Heart left ventricle (tissue), 16 donors: ENCODE measurements around the gene MYH8. TPM values are rescaled to one million over a fixed set of nuclear protein-coding genes. Genes with fewer than 3 reads are reported as not detected.

ENCODE experiments used
- ATAC-seq, 4 donors: fragments of 200-7000 bp; cut with Tn5 transposase; one replicate each; pipeline ENCODE4 v1.9.1; 2020 to 2022; ENCODE audit warnings: moderate library complexity in 4 of 4, mild to moderate bottlenecking in 3 of 4, moderate number of reproducible peaks in 1 of 4
- DNase-seq, 5 donors: peaks; one replicate each; pipeline ENCODE4 v3.0.0-alpha.2; 2020
- H3K27ac ChIP-seq, 12 donors: fragments of 200-600 bp; sonication (generic) in 4 of 12; one replicate each; pipeline versions ENCODE4 v1.5.0 to v1.8.0; 2016 to 2022; ENCODE audit warnings: mild to moderate bottlenecking in 2 of 12
- H3K27me3 ChIP-seq, 9 donors: fragments of 200-600 bp; sonication (generic) in 2 of 9; one replicate each; pipeline versions ENCODE4 v1.5.1 to v1.8.0; 2016 to 2022; ENCODE audit warnings: mild to moderate bottlenecking in 3 of 9
- H3K36me3 ChIP-seq, 9 donors: fragments of 200-600 bp; sonication (generic) in 2 of 9; one replicate each; pipeline versions ENCODE4 v1.5.0 to v1.8.0; 2018 to 2022; ENCODE audit warnings: mild to moderate bottlenecking in 2 of 9
- H3K4me1 ChIP-seq, 12 donors: fragments of 200-600 bp; sonication (generic) in 4 of 12; one replicate each; pipeline versions ENCODE4 v1.5.0 to v1.8.0; 2016 to 2022; ENCODE audit warnings: mild to moderate bottlenecking in 3 of 12
- H3K4me3 ChIP-seq, 12 donors: fragments of 200-600 bp; sonication (generic) in 4 of 12; one replicate each; pipeline versions ENCODE4 v1.5.0 to v1.8.0; 2017 to 2022; ENCODE audit warnings: mild to moderate bottlenecking in 9 of 12, moderate library complexity in 4 of 12
- H3K9me3 ChIP-seq, 12 donors: fragments of 200-600 bp; sonication (generic) in 4 of 12; one replicate each; pipeline versions ENCODE4 v1.5.0 to v1.8.0; 2016 to 2022; ENCODE audit warnings: mild to moderate bottlenecking in 1 of 12
- POLR2A ChIP-seq, 2 donors: fragments of 450-650 bp; IDR thresholded peaks; one replicate each; pipeline ENCODE4 v1.6.1; 2017; ENCODE audit warnings: antibody characterized with exemption in 2 of 2, mild to moderate bottlenecking in 2 of 2, moderate library complexity in 2 of 2
- WGBS, 4 donors: extraction: QIAGEN DNeasy Blood & Tissue Kit in 2 of 4; methylation state at CpG; one replicate each; pipeline versions ENCODE4 v1.1.5 to v1.1.7; 2013 to 2018; 5-methylcytosine and 5-hydroxymethylcytosine counted together
- intact Hi-C, 10 donors: fragments of 100-400 bp; cut with DNase I; formaldehyde crosslinking; loops; one replicate each; pipeline versions ENCODE4 v1.11.1 to v1.14.2; 2022
- polyA plus RNA-seq, 2 donors: library from polyadenylated mRNA; stranded (reverse); fragments of 200-250 nt; gene quantifications; one replicate each; pipeline ENCODE4 v1.2.3, GENCODE V29; 2013
- total RNA-seq, 9 donors: library from RNA; depleted of rRNA in 2 of 9; stranded (reverse); fragments of >200 nt in 2 of 9; fragmentation: NEBNext Ultra II Directional in 3 of 9; extraction: Animal tissue kit (Norgen Biotek cat#: 25700) in 3 of 9; gene quantifications; one replicate each; pipeline versions ENCODE4 v1.1.0 to v1.2.4, GENCODE V29; 2016 to 2023
- TF ChIP-seq, protein P1 (sequence below), 12 donors: fragments of 200-600 bp; sonication (generic) in 4 of 12; IDR thresholded peaks; one replicate each; pipeline versions ENCODE4 v1.5.0 to v1.8.0; 2018 to 2022; ENCODE audit warnings: antibody characterized with exemption in 12 of 12, mild to moderate bottlenecking in 5 of 12
- donor health status: ischemic (EF 13 %, LVEDD 7.1; RV severe dilation, severe dysfunction).
- donor health status: healthy with polysubstance abuse.
- donor health status: DM: no; HTN: yes; CAD: no.
- donor health status: DM: no; HTN: no; CAD: no.
- donor health status: ischemic (EF 25% LVEDD 6.9; RV normal size, moderate dysfunction).
- donor health status: ischemic (EF 25% LVEDD 5.7; RV mildly dilated, moderate dysfunction).
- donor health status: healthy.
- donor health status: DM: yes; HTN: yes; CAD: no.
- donor health status: ischemic (EF 35%, LVEDD 5.7; RV mildly dilated, moderate dysfunction).
- donor health status: nonischemic (EF 11% LVEDD 7.7; RV severe dilation, severe dysfunction).
- donor health status: DM: yes; HTN: yes; CAD: no.
- donor health status: PGD.
- donor health status: ischemic (EF 29% LVEDD 5.4; RV normal size, mild dysfunction).
- donor health status: nonischemic (EF 23%, LVEDD 6.1; RV moderate dilation, normal function).

The MYH8 gene
- total and polyA plus RNA-seq, 11 donors: 0.12 TPM; not detected in 10

DNA sequence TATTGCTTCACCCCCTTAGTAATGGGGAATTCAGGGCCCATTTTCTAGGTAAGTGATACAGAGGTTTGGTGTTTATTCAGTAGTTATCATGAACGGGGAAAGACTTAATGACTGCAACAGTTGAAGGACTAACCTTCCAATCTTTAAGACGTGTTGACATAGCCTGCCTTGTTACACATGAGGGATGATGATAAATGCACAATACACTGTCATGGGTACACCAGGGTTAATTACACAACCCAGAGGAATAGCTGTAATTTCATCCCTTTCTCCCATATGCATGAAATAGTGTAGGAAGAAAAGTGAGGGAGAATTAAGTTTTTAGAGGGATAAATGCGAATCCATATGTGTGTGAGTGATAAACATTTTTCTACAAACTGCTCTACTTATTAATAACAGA lies 37.0 kb upstream of the MYH8 start:
- Histone ChIP-seq H3K4me3 (no peak overlapping the region), H3K27ac (no peak overlapping the region), H3K27me3 (no peaks in the 10 kb centered on the region), H3K36me3 (no peaks in the 10 kb centered on the region), H3K9me3 (no peaks in the 10 kb centered on the region), H3K4me1 (no peaks in the 10 kb centered on the region)
- ATAC-seq: no peak
- WGBS, 4 donors: 48 to 57% (median 50%) methylated on average over 3 of the region's 3 CpGs
- intact Hi-C loops: loop anchor here in 1 of 10 donors (10.0 kb wide), 1 partner anchor 126 kb away; no protein-coding TSS in a partner anchor
- DNase-seq: no peak
- TF ChIP-seq POLR2A (IDR thresholded peaks at IDR 0.05): no peak
- TF ChIP-seq, protein P1, sequence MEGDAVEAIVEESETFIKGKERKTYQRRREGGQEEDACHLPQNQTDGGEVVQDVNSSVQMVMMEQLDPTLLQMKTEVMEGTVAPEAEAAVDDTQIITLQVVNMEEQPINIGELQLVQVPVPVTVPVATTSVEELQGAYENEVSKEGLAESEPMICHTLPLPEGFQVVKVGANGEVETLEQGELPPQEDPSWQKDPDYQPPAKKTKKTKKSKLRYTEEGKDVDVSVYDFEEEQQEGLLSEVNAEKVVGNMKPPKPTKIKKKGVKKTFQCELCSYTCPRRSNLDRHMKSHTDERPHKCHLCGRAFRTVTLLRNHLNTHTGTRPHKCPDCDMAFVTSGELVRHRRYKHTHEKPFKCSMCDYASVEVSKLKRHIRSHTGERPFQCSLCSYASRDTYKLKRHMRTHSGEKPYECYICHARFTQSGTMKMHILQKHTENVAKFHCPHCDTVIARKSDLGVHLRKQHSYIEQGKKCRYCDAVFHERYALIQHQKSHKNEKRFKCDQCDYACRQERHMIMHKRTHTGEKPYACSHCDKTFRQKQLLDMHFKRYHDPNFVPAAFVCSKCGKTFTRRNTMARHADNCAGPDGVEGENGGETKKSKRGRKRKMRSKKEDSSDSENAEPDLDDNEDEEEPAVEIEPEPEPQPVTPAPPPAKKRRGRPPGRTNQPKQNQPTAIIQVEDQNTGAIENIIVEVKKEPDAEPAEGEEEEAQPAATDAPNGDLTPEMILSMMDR (IDR thresholded peaks at IDR 0.05): no peak

DNA sequence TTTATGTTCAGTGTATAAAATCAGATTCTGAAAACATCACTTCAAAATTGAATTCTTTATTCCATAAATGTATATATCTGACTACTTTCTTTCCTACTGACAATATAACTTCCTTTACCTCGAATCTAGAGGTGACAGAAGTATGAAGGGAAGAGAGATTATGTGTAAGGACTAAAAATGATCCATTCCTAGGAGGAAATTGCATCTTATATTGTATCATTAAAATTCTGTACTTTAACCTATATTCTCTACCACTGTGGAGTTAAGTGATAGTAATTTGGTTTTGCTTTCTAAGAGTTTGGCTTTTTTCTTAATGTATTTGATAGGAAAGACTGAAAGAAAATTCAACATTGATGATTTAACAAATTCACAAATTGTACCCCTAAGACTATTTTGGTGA lies 36.2 kb upstream of the MYH8 start:
- no peak for TF ChIP-seq POLR2A (IDR thresholded peaks at IDR 0.05)
- TF ChIP-seq, protein P1 (IDR thresholded peaks at IDR 0.05): no peak
- ATAC-seq (no peak), DNase-seq (no peak)
- Histone ChIP-seq H3K4me1 (no peaks in the 10 kb centered on the region), H3K27me3 (no peaks in the 10 kb centered on the region), H3K4me3 (no peak overlapping the region), H3K36me3 (no peaks in the 10 kb centered on the region), H3K9me3 (no peaks in the 10 kb centered on the region), H3K27ac (no peak overlapping the region)
- 24 to 39% (median 29%) methylated on average over 1 of the region's 1 CpG for WGBS, 4 donors
- intact Hi-C loops: loop anchor here in 1 of 10 donors (10.0 kb wide), 1 partner anchor 127 kb away; no protein-coding TSS in a partner anchor

DNA sequence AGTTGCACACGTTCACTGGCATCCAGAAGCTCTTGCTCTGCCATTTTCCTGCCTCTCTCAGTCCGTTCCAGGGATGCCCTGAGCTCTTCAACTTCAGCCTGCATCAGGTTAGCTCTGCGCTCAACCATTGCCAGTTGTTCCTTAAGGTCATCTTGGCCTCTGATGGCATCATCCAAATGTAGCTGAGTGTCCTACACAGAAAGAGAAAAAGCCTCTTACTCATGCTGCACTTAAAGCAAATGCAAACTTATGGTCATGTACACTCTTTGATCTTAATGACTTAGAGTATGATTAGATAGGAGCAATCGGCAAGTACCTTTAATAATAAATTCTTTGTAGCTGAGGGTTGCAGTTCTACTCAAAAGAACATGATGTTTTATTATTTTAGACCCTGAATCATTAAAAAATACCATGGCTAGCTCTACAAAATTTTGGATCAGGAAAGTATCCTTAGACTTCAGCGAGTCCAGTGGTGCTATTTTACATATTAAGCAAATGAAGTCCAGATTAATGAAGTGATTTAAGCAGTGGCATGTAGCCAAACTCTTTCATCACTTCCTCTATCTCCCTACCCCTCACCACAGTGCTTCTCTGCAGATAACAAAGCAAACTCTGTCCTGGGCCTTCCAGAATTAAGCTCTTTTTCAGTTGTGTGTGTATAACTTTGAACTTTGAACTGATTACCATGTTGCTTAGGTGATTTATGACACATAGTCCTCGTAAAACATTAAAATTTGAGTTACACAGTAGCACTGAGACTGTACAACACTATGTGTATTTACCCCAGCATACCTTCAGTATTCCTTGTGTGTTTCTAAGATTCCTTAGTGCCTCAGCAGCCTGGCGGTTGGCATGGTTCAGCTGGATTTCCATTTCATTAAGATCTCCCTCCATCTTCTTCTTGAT lies 25.5 kb upstream of the MYH8 start:
- TF ChIP-seq, protein P1 (IDR thresholded peaks at IDR 0.05): no peak
- TF ChIP-seq POLR2A (IDR thresholded peaks at IDR 0.05): no peak
- intact Hi-C loops: no loop called here
- Histone ChIP-seq H3K9me3 (no peaks in the 10 kb centered on the region), H3K4me3 (no peak overlapping the region), H3K27me3 (no peaks in the 10 kb centered on the region), H3K27ac (no peak overlapping the region), H3K36me3 (no peaks in the 10 kb centered on the region), H3K4me1 (no peaks in the 10 kb centered on the region)
- ATAC-seq (no peak), DNase-seq (no peak)
- WGBS, 4 donors: 57 to 69% (median 62%) methylated on average over 7 of the region's 7 CpGs

DNA sequence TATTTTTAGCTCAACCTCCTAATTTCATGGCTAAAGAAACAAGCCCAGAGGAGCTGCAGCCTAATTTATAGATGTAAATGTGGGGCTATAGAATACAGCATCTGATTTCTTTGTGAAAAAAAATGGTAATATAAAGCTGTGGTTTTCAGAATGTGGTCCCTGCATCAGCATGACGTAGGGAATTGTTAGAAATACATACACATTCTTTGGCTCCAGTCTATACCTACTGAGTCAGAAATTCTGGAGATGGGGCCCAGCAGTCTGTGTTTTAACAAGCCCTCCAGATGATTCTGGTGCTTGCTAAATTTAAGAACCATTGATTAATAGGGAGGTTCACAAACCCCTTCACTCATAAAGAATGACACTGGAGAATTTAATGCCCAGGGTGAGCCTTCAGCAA lies 18.1 kb upstream of the MYH8 start:
- H3K27me3 ChIP-seq: peaks cover 0 to 7% (median 0%) of the 10 kb centered on the region in 9 donors
- no peaks in the 10 kb centered on the region for H3K36me3 ChIP-seq
- no peak for TF ChIP-seq POLR2A (IDR thresholded peaks at IDR 0.05)
- TF ChIP-seq, protein P1 (IDR thresholded peaks at IDR 0.05): no peak
- H3K9me3 ChIP-seq: peaks cover 0 to under 1% (median 0%) of the 10 kb centered on the region in 12 donors
- H3K4me1 ChIP-seq: no peaks in the 10 kb centered on the region
- ATAC-seq: no peak
- intact Hi-C loops: loop anchor here in 1 of 10 donors (10.0 kb wide), 1 partner anchor 55 kb away; no protein-coding TSS in a partner anchor
- no peak for DNase-seq
- H3K4me3 ChIP-seq: no peak overlapping the region
- H3K27ac ChIP-seq: no peak overlapping the region
- 57 to 77% (median 65%) methylated on average over 1 of the region's 1 CpG for WGBS, 4 donors
